Lung (tissue), 12 donors: ENCODE results near the gene ADGRA3. TPM values are rescaled to one million over a fixed set of nuclear protein-coding genes. Genes with fewer than 3 reads are reported as not detected.
A peak's percentile ranks its signal among the peaks of the same experiment; 100 is the strongest.

Experiments used
- ATAC-seq: fragments of 200-7000 bp; cut with Tn5 transposase; one replicate; pipeline ENCODE4 v1.9.1; 2020; ENCODE audit warnings: moderate number of reproducible peaks; ENCODE audit not compliant: insufficient read depth, low FRiP score
- DNase-seq, 3 donors: peaks; one replicate each; pipeline ENCODE4 v3.0.0-alpha.2; 2013 to 2017
- H3K27ac ChIP-seq, 2 donors: one replicate each; pipeline ENCODE4 v1.5.1; 2013; ENCODE audit warnings: mild to moderate bottlenecking in 2 of 2, moderate library complexity in 2 of 2, control low read depth in 1 of 2, inconsistent platforms in 1 of 2, low read depth in 1 of 2, low read length in 1 of 2
- H3K27me3 ChIP-seq, 3 donors: one replicate each; pipeline ENCODE4 v1.5.1; 2013; ENCODE audit warnings: low read length in 2 of 3; ENCODE audit not compliant: control insufficient read depth in 3 of 3, insufficient read depth in 3 of 3
- H3K36me3 ChIP-seq, 4 donors: one replicate each; pipeline ENCODE4 v1.5.1; 2013; ENCODE audit warnings: low read length in 4 of 4, mild to moderate bottlenecking in 1 of 4, moderate library complexity in 1 of 4; ENCODE audit not compliant: control insufficient read depth in 4 of 4, insufficient read depth in 4 of 4
- H3K4me1 ChIP-seq, 5 donors: one replicate each; pipeline ENCODE4 v1.5.1; 2013; ENCODE audit warnings: low read length in 5 of 5, mild to moderate bottlenecking in 2 of 5, moderate library complexity in 1 of 5; ENCODE audit not compliant: control insufficient read depth in 5 of 5, insufficient read depth in 5 of 5
- H3K4me3 ChIP-seq: one replicate; pipeline ENCODE4 v1.5.1; 2013; ENCODE audit warnings: mild to moderate bottlenecking, control low read depth, moderate library complexity
- H3K9ac ChIP-seq, 2 donors: one replicate each; pipeline ENCODE4 v1.5.1; 2013; ENCODE audit warnings: low read length in 2 of 2, control low read depth in 1 of 2; ENCODE audit not compliant: insufficient read depth in 1 of 2
- H3K9me3 ChIP-seq, 4 donors: one replicate each; pipeline ENCODE4 v1.5.1; 2013; ENCODE audit warnings: low read length in 3 of 4, mild to moderate bottlenecking in 1 of 4, moderate library complexity in 1 of 4; ENCODE audit not compliant: control insufficient read depth in 4 of 4, insufficient read depth in 3 of 4
- WGBS, 2 donors: extraction: QIAGEN DNeasy Blood & Tissue Kit; methylation state at CpG; one replicate each; pipeline ENCODE4 v1.1.7; 2013; 5-methylcytosine and 5-hydroxymethylcytosine counted together
- polyA plus RNA-seq, 2 donors: library from polyadenylated mRNA; stranded (reverse); fragments of 200-250 nt; gene quantifications; one replicate each; pipeline ENCODE4 v1.2.1, GENCODE V29; 2013
- total RNA-seq, 2 donors: library from RNA; depleted of rRNA in 1 of 2; stranded (reverse); fragments of >200 nt in 1 of 2; gene quantifications; one replicate each; pipeline ENCODE4 v1.2.1, GENCODE V29; 2014 to 2021
- TF ChIP-seq, protein P1 (sequence below): IDR thresholded peaks from 2 replicates; pipeline ENCODE4 v1.5.1; 2012; ENCODE audit warnings: mild to moderate bottlenecking; ENCODE audit errors: control extremely low read depth, extremely low read depth
- donor health status: control.
- donor health status: control.
- donor health status: Bipolar disorder and iron deficiency.
- donor health status: healthy.
- donor health status: DM: yes; HTN: yes; CAD: no.

ADGRA3 gene
- total and polyA plus RNA-seq, 4 donors, result 6.6 to 62.8 (median 11.9) TPM

DNA sequence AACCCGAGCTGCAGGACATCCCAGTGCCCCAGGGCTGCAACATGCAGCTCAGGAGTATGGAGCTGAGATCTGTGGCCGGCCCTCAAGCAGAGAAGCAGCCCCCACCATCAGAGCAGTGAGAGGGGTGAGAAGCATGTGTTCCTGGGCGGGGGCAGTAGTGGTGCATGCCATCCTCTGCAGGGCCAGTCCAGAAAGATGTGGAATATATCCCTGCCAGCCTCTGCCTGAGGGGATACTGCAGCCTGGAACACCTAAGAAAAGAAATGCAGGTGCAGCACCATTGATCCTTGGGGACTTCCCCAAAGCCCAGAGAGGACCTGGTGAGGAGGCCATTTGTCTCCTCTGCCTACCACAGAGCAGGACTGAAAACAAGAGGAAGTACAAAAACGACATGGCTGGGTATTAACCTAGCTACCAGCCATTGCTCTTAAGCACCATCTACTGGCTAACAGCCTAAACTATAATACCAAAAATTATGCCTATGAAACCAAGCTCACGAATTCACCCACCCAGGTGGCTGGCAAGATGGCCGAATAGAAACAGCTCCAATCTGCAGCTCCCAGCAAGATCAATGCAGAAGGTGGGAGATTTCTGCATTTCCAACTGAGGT is 158.8 kb downstream of the ADGRA3 start:
- Histone ChIP-seq H3K27me3 (no peaks in the 10 kb centered on the region), H3K4me3 (no peak overlapping the region), H3K9ac (no peak overlapping the region), H3K36me3 (no peaks in the 10 kb centered on the region), H3K4me1 (no peaks in the 10 kb centered on the region), H3K9me3 (peaks cover 0 to 3% (median 1%) of the 10 kb centered on the region in 4 donors), H3K27ac (no peak overlapping the region)
- TF ChIP-seq, protein P1, sequence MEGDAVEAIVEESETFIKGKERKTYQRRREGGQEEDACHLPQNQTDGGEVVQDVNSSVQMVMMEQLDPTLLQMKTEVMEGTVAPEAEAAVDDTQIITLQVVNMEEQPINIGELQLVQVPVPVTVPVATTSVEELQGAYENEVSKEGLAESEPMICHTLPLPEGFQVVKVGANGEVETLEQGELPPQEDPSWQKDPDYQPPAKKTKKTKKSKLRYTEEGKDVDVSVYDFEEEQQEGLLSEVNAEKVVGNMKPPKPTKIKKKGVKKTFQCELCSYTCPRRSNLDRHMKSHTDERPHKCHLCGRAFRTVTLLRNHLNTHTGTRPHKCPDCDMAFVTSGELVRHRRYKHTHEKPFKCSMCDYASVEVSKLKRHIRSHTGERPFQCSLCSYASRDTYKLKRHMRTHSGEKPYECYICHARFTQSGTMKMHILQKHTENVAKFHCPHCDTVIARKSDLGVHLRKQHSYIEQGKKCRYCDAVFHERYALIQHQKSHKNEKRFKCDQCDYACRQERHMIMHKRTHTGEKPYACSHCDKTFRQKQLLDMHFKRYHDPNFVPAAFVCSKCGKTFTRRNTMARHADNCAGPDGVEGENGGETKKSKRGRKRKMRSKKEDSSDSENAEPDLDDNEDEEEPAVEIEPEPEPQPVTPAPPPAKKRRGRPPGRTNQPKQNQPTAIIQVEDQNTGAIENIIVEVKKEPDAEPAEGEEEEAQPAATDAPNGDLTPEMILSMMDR, result no peak
- DNase-seq, result peak in 2 of 3 donors; percentile 5 to 22
- 55 to 68% methylated on average over 6 of the region's 6 CpGs for WGBS, 2 donors
- ATAC-seq, result no peak

DNA sequence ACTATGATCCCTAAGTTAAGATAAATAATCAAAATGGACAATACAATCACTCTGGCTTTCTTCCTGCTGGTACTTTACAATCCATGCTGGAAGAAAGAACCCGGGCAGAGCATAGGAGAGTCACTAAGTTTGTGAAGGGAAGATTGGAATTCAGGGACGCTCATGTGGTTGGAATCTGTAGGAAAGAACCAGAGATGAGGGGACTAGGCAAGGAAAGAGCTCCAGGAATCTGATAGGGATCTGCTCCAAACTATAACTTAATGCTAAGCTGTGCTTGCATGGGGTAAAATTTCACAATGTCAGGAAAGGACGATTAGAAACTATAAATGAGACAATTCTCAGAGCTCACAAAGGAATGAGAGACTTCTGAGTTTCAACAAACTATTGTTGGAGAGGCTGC is 167.5 kb downstream of the ADGRA3 start:
- DNase-seq (no peak), ATAC-seq (no peak)
- WGBS, 2 donors, result 70 to 77% methylated on average over 3 of the region's 3 CpGs
- H3K9me3 ChIP-seq, result peaks cover 0 to 3% (median under 1%) of the 10 kb centered on the region in 4 donors
- H3K4me1 ChIP-seq, result no peaks in the 10 kb centered on the region
- H3K9ac ChIP-seq, result no peak overlapping the region
- H3K27me3 ChIP-seq, result no peaks in the 10 kb centered on the region
- H3K36me3 ChIP-seq, result no peaks in the 10 kb centered on the region
- no peak overlapping the region for H3K4me3 ChIP-seq
- no peak overlapping the region for H3K27ac ChIP-seq
- TF ChIP-seq, protein P1, result no peak

DNA sequence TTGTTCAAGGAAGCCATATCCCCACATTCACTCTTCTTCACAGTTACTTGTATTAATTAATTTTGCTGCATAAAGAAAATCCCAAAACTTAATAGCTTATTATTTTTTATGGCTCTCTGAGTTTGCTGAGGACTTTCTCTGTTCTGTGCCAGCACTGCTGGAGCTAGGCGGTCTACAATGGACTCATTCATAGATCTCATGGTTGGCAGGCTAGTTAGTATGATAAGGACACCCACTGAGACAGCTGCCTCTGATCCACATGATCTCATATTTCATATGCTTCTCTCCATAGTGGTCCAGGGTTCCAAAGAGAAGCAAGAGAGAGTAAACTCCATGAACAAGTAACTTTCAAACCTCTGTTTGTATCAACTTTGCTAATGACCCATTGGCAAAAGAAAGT is 170.2 kb downstream of the ADGRA3 start:
- DNase-seq (no peak), ATAC-seq (no peak)
- no peak overlapping the region for H3K9ac ChIP-seq
- no peaks in the 10 kb centered on the region for H3K36me3 ChIP-seq
- H3K9me3 ChIP-seq, result peaks cover 0 to 2% (median 0%) of the 10 kb centered on the region in 4 donors
- TF ChIP-seq, protein P1, result no peak
- H3K27ac ChIP-seq, result no peak overlapping the region
- 78 to 91% methylated on average over 1 of the region's 1 CpG for WGBS, 2 donors
- H3K4me3 ChIP-seq, result no peak overlapping the region
- no peaks in the 10 kb centered on the region for H3K27me3 ChIP-seq
- no peaks in the 10 kb centered on the region for H3K4me1 ChIP-seq

DNA sequence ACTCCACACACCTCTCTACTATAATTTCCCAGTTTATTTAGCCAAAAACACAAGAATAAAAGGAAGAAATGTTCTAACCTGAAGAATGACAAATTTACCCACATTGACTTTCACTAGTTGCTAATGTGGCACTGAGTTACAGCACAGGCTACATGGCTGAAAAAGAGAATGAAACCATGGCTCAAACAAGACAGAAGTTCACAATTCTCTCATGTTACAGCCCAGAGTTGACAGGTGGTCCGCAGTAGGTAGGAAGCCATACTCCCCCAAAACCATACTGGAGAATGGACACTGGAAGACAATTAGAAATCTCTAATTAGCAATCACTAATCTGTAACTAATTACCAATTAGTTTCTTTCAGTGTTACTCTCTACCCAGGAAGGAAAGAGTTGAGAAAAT is 170.8 kb downstream of the ADGRA3 start:
- Histone ChIP-seq H3K36me3 (no peaks in the 10 kb centered on the region), H3K9ac (no peak overlapping the region), H3K27ac (no peak overlapping the region), H3K4me1 (no peaks in the 10 kb centered on the region), H3K9me3 (peaks cover 0 to 2% (median 0%) of the 10 kb centered on the region in 4 donors), H3K27me3 (no peaks in the 10 kb centered on the region), H3K4me3 (no peak overlapping the region)
- DNase-seq, result no peak
- no peak for ATAC-seq
- TF ChIP-seq, protein P1, result no peak
- WGBS, 2 donors, result 0 to 58% methylated on average over 1 of the region's 1 CpG
